ENCODE results near the gene C1orf87. TPM values are rescaled to one million over a fixed set of nuclear protein-coding genes. Genes with fewer than 3 reads are reported as not detected.

The C1orf87 gene
- total and polyA plus RNA-seq, 2 donors (not counting 3 experiments of a cell fraction or from before 2014, with no cell fraction given): not detected

DNA sequence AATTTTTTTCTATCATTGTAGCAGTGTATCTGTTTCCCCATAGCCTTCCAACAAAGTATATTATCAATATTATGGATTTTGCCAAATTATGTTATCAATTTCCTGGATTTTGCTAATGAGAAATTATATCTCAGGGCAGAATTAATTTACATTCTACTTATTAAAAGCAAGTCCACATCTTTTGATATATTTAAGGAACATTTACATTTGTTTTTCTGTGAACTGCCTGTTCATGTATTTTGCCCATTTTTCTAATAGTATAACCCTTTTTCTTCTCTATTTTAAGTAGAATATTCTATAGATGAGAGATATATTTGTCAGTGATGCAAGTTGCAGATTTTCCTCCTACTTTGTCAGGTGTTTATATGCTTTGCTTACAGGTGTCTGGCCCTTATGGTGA, 24.4 kb downstream of the C1orf87 start:
- POLR2A ChIA-PET: no interaction called here
- H3K79me2 ChIP-seq (ENCODE audit: control insufficient read depth, insufficient read depth, low read length): no peaks in the 10 kb centered on the region
- no peaks in the 10 kb centered on the region for H3K36me3 ChIP-seq (ENCODE audit: control insufficient read depth in 2 of 2, extremely low read depth in 1 of 2, insufficient read depth in 2 of 2, low read length in 2 of 2)
- BruUV-seq (replicated peaks): no TSS peak
- H3K9ac ChIP-seq (replicated peaks; ENCODE audit: extremely low read depth, insufficient read depth, low read length): no peak overlapping the region
- no peak overlapping the region for H2AFZ ChIP-seq (ENCODE audit: low read depth, low read length)
- no peaks in the 10 kb centered on the region for H3K27me3 ChIP-seq (ENCODE audit: control insufficient read depth in 2 of 2, insufficient read depth in 2 of 2, low read length in 2 of 2)
- FAIRE-seq (no peak), DNase-seq (ENCODE audit: low read depth, low spot score) (no peak)
- H3K4me3 ChIP-seq (replicated peaks in 1 of 3; ENCODE audit: insufficient read depth in 1 of 3, low read depth in 1 of 3, low read length in 3 of 3): no peak overlapping the region
- no peak overlapping the region for H3K27ac ChIP-seq (ENCODE audit: insufficient read depth, low read depth, low read length)
- no peaks in the 10 kb centered on the region for H4K20me1 ChIP-seq (replicated peaks; ENCODE audit: control insufficient read depth, extremely low read depth, insufficient read depth, low read length)
- CTCF ChIA-PET: no interaction called here
- TF ChIP-seq POLR2A (IDR thresholded peaks at IDR 0.05; ENCODE audit: low read depth, low read length) (no peak), JUN (IDR thresholded peaks at IDR 0.05; ENCODE audit: borderline replicate concordance, insufficient read depth, insufficient read length, low read depth) (no peak), EZH2 (IDR thresholded peaks at IDR 0.05; ENCODE audit: borderline replicate concordance, low read depth, low read length, severe bottlenecking) (no peak), FOS (IDR thresholded peaks at IDR 0.05; ENCODE audit: borderline replicate concordance, insufficient read depth, low read length) (no peak), POLR2AphosphoS5 (IDR thresholded peaks at IDR 0.05; ENCODE audit: insufficient read depth, low read depth, low read length) (no peak), GATA2 (IDR thresholded peaks at IDR 0.05; ENCODE audit: insufficient read depth, insufficient read length, low read depth, low read length) (no peak), MYC (IDR thresholded peaks at IDR 0.05; ENCODE audit: low read depth, low read length) (no peak)
- TF ChIP-seq, protein P1, sequence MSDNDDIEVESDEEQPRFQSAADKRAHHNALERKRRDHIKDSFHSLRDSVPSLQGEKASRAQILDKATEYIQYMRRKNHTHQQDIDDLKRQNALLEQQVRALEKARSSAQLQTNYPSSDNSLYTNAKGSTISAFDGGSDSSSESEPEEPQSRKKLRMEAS (IDR thresholded peaks at IDR 0.05; ENCODE audit: insufficient read depth, insufficient read length): no peak
- TF ChIP-seq, protein P2, sequence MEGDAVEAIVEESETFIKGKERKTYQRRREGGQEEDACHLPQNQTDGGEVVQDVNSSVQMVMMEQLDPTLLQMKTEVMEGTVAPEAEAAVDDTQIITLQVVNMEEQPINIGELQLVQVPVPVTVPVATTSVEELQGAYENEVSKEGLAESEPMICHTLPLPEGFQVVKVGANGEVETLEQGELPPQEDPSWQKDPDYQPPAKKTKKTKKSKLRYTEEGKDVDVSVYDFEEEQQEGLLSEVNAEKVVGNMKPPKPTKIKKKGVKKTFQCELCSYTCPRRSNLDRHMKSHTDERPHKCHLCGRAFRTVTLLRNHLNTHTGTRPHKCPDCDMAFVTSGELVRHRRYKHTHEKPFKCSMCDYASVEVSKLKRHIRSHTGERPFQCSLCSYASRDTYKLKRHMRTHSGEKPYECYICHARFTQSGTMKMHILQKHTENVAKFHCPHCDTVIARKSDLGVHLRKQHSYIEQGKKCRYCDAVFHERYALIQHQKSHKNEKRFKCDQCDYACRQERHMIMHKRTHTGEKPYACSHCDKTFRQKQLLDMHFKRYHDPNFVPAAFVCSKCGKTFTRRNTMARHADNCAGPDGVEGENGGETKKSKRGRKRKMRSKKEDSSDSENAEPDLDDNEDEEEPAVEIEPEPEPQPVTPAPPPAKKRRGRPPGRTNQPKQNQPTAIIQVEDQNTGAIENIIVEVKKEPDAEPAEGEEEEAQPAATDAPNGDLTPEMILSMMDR (IDR thresholded peaks at IDR 0.05; ENCODE audit: extremely low read depth in 1 of 2, insufficient read depth in 1 of 2, low read depth in 1 of 2, low read length in 2 of 2): no peak
- H3K4me1 ChIP-seq (ENCODE audit: control insufficient read depth, extremely low read depth, insufficient read depth, low read length): no peaks in the 10 kb centered on the region
- dilution Hi-C loops (cut with MboI; ENCODE audit: extremely low pct_ligation_motif_present, low sequenced_read_pairs): no loop called here
- H3K4me2 ChIP-seq (ENCODE audit: insufficient read depth, low read length): no peak overlapping the region
- no peaks in the 10 kb centered on the region for H3K9me3 ChIP-seq (replicated peaks; ENCODE audit: control insufficient read depth, insufficient read depth, low read length)
- H3K9me1 ChIP-seq (replicated peaks; ENCODE audit: control insufficient read depth, extremely low read depth, insufficient read depth, low read length): no peaks in the 10 kb centered on the region
- intact Hi-C loops (cut with micrococcal nuclease): no loop called here

Measured in endothelial cell of umbilical vein (primary cell).